HG03439 (cell line): ENCODE data around the gene TOB1.

Experiments used
- ATAC-seq: cut with Tn5 transposase; IDR thresholded peaks from one replicate; pipeline ENCODE4 v1.9.1; 2021; ENCODE audit warnings: mild to moderate bottlenecking, moderate library complexity; ENCODE audit not compliant: unreplicated experiment

Gene TOB1

DNA sequence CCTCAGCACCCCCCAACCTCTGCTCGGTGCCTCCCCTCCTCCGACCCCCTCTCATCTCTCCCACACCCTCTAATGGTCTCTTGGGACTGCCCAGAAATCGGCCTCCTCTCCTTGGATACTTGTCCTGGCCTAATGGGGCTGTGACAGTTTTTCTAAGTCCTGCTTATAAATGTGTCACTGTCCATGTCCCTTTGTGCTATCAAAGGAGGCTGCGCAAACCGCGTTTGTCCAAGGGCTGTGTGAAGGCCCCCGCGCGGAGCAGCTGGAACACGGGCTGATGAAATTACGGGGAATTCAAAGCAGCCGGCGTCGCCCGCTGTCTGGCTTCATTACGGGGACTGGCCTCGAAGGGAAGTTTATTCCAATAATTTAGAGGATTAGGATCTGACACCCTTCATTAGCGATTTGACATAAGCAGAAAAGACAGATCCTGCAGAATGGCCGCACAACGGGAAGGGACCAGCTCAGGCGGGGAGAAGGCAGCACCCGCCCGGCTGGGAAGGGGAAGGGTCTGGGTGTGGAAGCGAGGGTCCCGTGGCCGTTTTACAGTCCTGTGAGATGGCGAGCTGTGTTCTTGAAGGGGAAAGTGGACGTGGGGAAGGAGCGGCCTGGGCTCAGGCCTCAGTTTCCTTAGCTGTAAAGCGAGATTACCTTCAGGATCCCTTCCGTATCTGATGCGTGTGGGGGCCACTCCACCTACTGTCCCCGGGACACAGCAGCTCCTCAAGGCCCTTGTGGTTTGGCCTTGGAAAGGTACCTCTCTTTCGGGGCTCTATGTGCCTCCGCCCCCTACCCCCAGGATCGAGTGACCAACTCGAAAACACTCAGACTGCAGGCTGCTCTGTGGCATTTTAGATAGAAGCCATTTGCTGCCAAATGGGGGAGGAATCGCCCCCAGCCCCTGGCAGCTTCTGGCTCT lies 32.4 kb downstream of the TOB1 start:
- no peak for ATAC-seq

- ATAC-seq = no peak
Measured at GRCh38 chr17:50832864-50833381, 33.2 kb downstream of the TOB1 start.

DNA sequence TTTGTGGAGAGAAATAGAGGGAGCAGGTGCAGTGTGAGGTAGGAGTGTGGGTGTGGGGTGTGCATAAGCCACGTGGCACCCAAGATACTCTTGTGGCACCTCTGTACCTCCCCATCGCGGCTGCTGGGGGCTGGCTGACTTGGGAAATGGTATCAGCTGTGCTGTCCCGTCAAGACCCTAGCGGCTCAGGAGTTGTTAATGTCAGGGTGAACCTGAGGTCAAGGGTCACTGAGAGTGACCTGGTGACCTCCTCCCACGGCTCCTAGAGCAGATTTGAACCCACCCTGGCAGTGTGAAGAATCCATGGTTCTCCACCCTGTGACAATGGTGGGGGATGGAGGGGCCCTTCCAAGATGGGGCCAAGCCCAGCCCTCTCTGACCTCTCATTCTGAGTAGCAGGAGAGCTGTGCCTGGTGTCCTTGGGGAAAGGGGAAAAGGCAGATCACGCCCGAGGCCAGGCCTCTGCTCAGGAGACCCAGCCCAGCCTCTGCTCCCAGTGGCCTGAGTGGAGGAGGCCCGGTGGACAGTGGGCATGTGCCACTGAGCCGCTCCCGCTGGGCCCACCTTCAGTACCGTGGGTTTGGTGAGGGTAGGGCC lies 33.8 kb downstream of the TOB1 start:
- ATAC-seq = no peak

GRCh38 chr17:50831471-50831928 lies 34.7 kb downstream of the TOB1 start:
- ATAC-seq = no peak

- no peak for ATAC-seq
Measured at GRCh38 chr17:50830994-50831393, 35.2 kb downstream of the TOB1 start.

DNA sequence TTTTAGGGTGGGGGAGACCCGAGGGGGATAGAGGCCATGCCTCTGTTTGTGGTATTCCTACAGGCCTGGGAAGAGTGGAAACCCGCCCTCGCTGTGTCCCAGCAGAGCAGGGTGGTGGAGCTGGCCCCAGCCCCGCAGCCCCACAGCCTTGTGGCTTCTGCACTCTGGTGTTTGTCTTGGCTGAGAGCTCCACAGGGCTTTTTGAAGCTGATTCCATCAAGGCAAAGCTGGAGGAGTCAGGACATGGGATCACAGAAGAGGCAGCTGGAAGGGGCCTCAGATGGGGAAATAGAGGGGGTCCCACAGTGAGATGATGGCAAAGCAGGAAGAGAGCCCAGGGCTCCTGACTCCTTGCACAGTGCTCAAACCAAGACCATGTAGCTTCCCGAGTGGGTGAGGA lies 35.8 kb downstream of the TOB1 start:
- ATAC-seq = no peak

- no peak for ATAC-seq
Measured at GRCh38 chr17:50829332-50829731, 36.8 kb downstream of the TOB1 start.

DNA sequence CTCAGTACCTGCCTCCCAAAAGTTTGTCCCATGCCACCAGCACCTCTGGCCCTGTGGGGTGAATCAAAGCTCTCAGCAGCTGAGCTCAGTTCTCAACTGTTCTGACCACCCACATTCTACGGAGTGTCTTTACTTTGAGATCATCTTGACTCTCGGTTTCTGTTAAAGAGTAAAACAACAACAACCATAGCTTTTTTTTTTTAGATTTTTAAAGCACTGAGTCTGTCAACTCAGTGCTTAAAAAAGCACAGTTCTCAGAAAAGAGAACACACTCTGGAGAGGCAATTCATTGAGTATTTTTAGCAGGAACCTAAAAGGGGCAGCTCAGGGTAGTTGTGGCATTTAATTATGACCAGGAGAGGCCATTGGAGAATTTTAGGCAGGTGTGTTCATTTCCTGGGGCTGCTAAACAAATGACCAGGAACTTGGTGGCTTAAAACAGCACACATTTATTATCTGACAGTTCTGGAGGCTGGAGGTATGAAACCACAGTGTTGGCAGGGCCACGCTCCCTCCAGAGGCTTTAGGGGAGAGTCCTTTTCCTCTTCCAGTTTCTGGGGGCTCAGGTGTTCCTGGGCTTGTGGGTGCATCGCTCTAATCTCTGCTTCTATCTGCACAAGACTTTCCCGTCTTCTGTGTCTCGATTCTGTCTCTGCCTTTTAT lies 37.5 kb downstream of the TOB1 start:
- ATAC-seq = peak; percentile 80

DNA sequence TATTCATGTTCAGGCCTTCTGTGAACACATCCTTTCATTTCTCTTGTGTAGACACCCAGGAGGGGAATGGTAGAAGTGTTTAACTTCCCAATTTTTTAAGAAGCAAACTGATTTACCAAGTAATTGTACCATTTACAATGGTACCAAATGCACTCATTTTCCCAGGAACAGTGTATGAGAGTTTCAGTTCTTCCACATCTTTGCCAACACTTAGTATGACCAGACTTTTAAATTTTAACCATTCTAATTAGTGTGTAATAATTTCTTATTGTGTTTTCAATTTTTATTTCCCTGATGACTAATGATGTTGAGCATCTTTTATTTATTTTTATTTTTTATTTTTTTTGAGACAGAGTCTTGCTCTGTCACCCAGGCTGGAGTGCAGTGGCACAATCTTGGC lies 41.0 kb downstream of the TOB1 start:
- ATAC-seq = no peak

DNA sequence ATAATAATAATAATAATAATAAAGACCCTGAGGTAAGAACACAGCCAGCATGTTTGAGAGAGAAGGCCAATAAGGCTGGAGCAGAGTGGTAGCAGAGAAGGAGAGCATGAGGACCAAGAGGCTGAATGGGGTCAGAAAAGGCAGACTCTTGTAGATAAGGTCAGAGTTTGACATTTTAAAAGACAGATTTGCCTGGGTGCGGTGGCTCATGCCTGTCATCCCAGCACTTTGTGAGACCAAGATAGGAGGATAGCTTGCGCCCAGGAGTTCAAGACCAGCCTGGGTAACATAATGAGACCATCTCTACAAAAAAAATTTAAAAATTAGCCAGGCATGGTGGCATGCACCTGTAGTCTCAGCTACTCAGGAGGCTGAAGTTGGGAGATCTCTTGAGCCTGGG lies 41.7 kb downstream of the TOB1 start:
- no peak for ATAC-seq

GRCh38 chr17:50822550-50822949 lies 43.6 kb downstream of the TOB1 start:
- no peak for ATAC-seq

DNA sequence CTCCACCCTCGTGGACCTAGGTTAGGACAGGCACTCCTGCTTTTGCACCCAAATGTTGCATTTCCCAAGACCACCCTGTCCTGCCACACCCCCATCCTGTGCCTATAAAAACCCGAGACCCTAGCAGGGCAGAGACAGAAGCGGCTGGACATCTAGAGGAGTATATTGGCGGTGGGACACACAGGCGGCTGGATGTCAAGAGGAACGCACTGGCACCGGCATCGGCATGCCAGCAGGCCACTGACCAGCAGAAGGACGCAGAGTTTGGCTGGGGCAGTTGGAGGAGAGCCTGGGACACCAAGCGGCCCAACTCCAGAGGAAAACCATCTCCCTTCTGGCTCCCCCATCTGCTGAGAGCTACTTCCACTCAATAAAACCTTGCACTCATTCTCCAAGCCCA lies 45.5 kb downstream of the TOB1 start:
- no peak for ATAC-seq

GRCh38 chr17:50818921-50819657 lies 47.1 kb downstream of the TOB1 start:
- ATAC-seq = no peak

DNA sequence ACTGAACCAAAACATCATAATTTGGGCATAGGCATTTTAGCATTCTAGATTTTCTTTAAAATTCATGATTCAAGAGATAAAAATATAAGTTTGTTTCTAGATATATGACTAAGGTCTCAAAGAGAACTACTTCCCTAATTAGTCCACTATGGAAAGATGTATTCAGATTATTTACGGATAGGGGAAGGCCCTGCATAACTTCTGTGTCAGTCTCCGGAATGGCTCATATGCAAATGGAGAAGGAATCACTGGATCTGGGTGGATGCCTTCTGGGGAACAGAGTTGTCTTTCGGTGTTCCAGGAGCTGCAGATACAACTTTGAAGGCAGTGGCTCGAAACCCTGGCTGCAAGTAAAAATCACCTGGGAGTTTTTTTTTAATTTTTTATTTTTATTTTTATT lies 47.9 kb downstream of the TOB1 start:
- ATAC-seq = no peak

DNA sequence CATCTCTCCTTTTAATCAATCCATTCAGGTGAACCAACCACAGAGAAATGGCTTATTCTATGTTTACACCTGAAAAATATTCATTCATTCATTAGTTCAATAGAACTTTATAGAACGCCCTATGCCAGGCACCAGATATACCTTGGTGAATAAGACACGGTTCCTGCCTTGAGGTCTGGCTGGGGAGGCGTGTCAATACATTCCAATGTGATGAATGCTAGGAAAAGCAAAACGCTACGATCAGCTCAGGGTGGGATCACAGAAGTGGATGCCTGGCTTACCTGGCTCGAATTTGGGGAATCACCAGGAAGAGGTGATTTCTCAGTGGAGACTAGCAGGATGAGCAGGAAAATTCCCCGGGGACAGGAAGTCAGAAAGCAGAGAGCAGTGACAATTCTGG lies 48.3 kb downstream of the TOB1 start:
- ATAC-seq = no peak

DNA sequence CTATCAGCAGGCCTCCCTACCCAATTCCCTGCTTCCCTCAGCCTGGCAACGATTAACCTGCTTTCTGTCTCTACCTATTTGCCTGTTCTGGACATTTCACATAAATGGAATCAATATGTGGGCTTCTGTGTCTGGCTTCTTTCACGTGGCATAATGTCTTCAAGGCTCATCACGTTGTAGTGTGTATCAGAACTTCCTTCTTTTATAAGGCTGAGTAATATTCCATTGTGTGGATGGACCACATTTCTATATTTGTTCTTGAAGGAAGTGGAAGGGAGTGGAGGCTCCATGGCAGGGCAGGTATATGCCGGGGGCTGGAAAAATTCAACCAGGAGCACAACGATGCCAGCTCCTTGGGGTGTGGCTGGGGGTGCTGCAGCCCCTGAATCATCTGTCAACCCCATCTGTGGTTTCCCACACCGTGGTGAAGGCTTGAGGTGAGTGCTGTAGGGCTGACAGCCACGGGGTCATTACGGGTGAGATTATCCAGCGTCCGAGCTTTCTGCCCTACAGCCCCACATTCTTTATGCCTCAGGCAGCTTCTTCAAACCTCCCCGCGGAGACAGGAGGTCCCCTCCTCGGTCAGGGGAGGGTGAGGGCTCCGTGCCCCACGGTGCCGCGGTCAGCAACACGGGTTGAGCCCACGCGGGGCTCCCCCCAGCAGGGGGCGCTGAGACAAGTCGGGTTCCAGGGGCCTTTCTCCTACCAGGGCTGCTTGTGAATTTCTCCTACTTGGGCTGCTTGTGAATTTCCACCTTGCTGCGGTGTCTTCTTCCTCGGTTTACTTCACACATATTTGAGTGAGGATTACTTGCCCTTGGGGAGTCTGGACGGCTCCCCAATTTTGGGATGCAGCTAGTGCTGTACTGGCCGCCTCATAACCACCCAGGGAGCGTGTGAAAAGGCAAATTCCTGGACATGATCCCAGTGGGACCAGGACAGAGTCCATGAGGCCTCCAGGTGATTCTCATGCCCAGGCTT lies 49.1 kb downstream of the TOB1 start:
- no peak for ATAC-seq

DNA sequence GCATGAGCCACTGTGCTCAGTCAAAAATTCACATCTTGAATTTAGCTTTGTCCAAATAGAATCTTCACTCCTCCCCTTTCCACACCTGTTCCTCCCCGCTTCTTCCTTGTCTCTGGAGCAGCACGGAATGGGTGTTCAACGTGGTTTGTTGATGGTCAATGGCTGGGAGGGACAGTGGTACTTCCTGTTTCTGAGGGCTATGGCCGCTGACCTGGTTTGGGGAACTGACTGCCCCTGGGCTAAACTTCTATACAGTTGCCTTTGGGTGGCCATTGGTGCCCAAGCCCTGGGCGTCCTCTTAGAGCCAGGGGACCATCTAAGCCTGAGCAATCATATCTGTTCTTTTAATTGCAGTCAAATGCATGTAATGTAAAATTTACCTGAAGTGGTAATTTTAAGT lies 49.9 kb downstream of the TOB1 start:
- ATAC-seq = no peak

DNA sequence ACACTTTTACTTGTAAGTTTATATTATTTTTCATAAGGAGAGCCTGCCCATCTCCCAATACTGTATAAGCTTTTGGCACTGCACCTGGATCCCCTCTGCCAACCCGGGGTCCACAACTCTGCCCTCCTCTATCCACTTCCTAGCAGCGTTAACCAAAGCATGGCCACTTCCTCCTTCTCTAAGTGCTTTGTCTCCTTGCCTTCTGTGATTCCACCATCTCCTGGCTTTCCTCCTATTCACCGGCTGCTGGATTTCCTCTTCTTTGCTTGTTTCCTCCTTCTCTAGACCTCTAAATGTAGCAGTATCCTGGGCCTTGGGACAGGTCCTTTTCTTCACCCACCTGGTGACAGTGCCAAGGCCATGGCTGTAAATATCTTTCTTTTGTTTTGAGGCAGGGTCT lies 50.8 kb downstream of the TOB1 start:
- no peak for ATAC-seq

GRCh38 chr17:50813583-50813982 lies 52.6 kb downstream of the TOB1 start:
- no peak for ATAC-seq
